ENCODE results near the gene PDCL2. TPM values are rescaled to one million over a fixed set of nuclear protein-coding genes. Genes with fewer than 3 reads are reported as not detected.

The PDCL2 gene
- total and polyA plus RNA-seq, 4 donors = not detected

GRCh38 chr4:55530691-55531090 is 61.4 kb downstream of the PDCL2 start:
- H3K4me3 ChIP-seq = no peak overlapping the region
- TF ChIP-seq, protein P1, sequence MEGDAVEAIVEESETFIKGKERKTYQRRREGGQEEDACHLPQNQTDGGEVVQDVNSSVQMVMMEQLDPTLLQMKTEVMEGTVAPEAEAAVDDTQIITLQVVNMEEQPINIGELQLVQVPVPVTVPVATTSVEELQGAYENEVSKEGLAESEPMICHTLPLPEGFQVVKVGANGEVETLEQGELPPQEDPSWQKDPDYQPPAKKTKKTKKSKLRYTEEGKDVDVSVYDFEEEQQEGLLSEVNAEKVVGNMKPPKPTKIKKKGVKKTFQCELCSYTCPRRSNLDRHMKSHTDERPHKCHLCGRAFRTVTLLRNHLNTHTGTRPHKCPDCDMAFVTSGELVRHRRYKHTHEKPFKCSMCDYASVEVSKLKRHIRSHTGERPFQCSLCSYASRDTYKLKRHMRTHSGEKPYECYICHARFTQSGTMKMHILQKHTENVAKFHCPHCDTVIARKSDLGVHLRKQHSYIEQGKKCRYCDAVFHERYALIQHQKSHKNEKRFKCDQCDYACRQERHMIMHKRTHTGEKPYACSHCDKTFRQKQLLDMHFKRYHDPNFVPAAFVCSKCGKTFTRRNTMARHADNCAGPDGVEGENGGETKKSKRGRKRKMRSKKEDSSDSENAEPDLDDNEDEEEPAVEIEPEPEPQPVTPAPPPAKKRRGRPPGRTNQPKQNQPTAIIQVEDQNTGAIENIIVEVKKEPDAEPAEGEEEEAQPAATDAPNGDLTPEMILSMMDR (IDR thresholded peaks at IDR 0.05; ENCODE audit: control extremely low read depth, extremely low read depth) = no peak
- 59 to 78% methylated on average over 4 of the region's 4 CpGs for WGBS, 2 donors

DNA sequence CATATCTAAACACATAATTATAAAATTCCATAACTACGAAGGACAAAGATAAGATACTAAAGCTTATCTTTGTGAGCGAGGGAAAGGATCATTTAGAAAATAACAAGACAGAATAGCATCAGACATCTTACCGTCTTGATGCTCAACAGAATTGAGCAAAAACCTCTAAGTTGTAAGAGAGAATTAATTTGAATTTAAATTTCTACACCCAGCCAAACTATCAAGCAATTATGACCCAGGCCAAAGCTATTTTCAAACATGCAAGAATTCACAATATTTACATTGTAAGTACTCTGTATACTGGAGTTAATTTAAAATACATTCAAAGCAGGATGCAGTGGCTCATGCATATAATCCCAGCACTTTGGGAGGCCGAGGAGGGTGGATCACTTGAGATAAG is 61.9 kb downstream of the PDCL2 start:
- TF ChIP-seq, protein P1 (IDR thresholded peaks at IDR 0.05; ENCODE audit: control extremely low read depth, extremely low read depth) = no peak
- DNase-seq (no peak), ATAC-seq (ENCODE audit: insufficient read depth, low FRiP score) (no peak)
- H3K36me3 ChIP-seq (ENCODE audit: control insufficient read depth in 4 of 4, insufficient read depth in 4 of 4, low read length in 4 of 4) = no peaks in the 10 kb centered on the region
- no peak overlapping the region for H3K27ac ChIP-seq (ENCODE audit: low read depth in 1 of 2, low read length in 1 of 2)
- H3K27me3 ChIP-seq (ENCODE audit: control insufficient read depth in 3 of 3, insufficient read depth in 3 of 3, low read length in 2 of 3) = no peaks in the 10 kb centered on the region
- WGBS, 2 donors = 90 to 91% methylated on average over 4 of the region's 4 CpGs
- H3K4me1 ChIP-seq (ENCODE audit: control insufficient read depth in 5 of 5, insufficient read depth in 5 of 5, low read length in 5 of 5) = peaks cover 0 to 2% (median 0%) of the 10 kb centered on the region in 5 donors
- H3K9ac ChIP-seq (ENCODE audit: insufficient read depth in 1 of 2, low read length in 2 of 2) = no peak overlapping the region
- H3K4me3 ChIP-seq = no peak overlapping the region
- H3K9me3 ChIP-seq (ENCODE audit: control insufficient read depth in 4 of 4, insufficient read depth in 3 of 4, low read length in 3 of 4) = peaks cover 0 to 7% (median under 1%) of the 10 kb centered on the region in 4 donors

More at GRCh38 chr4:55530691-55531090, 61.4 kb downstream of the PDCL2 start:
- DNase-seq = no peak
- H3K27me3 ChIP-seq (ENCODE audit: control insufficient read depth in 3 of 3, insufficient read depth in 3 of 3, low read length in 2 of 3) = no peaks in the 10 kb centered on the region
- no peak overlapping the region for H3K9ac ChIP-seq (ENCODE audit: insufficient read depth in 1 of 2, low read length in 2 of 2)
- H3K4me1 ChIP-seq (ENCODE audit: control insufficient read depth in 5 of 5, insufficient read depth in 5 of 5, low read length in 5 of 5) = no peaks in the 10 kb centered on the region
- no peak overlapping the region for H3K27ac ChIP-seq (ENCODE audit: low read depth in 1 of 2, low read length in 1 of 2)
- no peaks in the 10 kb centered on the region for H3K36me3 ChIP-seq (ENCODE audit: control insufficient read depth in 4 of 4, insufficient read depth in 4 of 4, low read length in 4 of 4)
- ATAC-seq (ENCODE audit: insufficient read depth, low FRiP score) = no peak
- H3K9me3 ChIP-seq (ENCODE audit: control insufficient read depth in 4 of 4, insufficient read depth in 3 of 4, low read length in 3 of 4) = peaks cover 0 to 7% (median under 1%) of the 10 kb centered on the region in 4 donors

DNA sequence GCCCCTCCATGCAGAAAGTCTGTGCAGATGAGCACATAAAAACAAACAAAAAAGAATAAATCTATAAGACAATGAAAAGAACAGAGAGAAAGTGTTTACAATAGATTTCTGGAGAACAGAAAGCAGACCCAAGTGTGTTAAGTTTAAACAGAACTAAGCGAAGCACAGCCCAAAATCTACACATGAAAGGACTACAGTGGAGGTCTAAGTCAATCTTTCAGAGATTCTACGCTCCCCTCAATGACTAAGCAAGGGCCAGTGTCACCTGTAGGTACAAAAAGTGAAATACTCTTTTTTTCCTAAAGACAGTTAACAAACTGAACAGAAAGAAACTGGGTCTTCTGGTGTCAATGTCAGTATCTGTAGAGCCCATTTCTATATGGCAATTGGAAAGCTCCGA is 63.6 kb downstream of the PDCL2 start:
- WGBS, 2 donors = 96 to 97% methylated on average over 3 of the region's 3 CpGs
- ATAC-seq (ENCODE audit: insufficient read depth, low FRiP score) (no peak), DNase-seq (no peak)

More for the DNA sequence above, 63.6 kb downstream of the PDCL2 start:
- Histone ChIP-seq H3K9ac (ENCODE audit: insufficient read depth in 1 of 2, low read length in 2 of 2) (no peak overlapping the region), H3K4me3 (no peak overlapping the region), H3K27me3 (ENCODE audit: control insufficient read depth in 3 of 3, insufficient read depth in 3 of 3, low read length in 2 of 3) (no peaks in the 10 kb centered on the region), H3K4me1 (ENCODE audit: control insufficient read depth in 5 of 5, insufficient read depth in 5 of 5, low read length in 5 of 5) (peaks cover 0 to 4% (median 0%) of the 10 kb centered on the region in 5 donors), H3K36me3 (ENCODE audit: control insufficient read depth in 4 of 4, insufficient read depth in 4 of 4, low read length in 4 of 4) (no peaks in the 10 kb centered on the region), H3K9me3 (ENCODE audit: control insufficient read depth in 4 of 4, insufficient read depth in 3 of 4, low read length in 3 of 4) (peaks cover 0 to 7% (median under 1%) of the 10 kb centered on the region in 4 donors), H3K27ac (ENCODE audit: low read depth in 1 of 2, low read length in 1 of 2) (no peak overlapping the region)
- TF ChIP-seq, protein P1 (IDR thresholded peaks at IDR 0.05; ENCODE audit: control extremely low read depth, extremely low read depth) = no peak
